H1 (cell line): ENCODE measurements around the gene TRPC4. TPM values are rescaled to one million over a fixed set of nuclear protein-coding genes. Genes with fewer than 3 reads are reported as not detected.

Source experiments
- CTCF ChIA-PET: fragments of 300-600 bp; sonication (Branson Sonifier 250); formaldehyde crosslinking; loops from one replicate; lab custom pipeline; 2021; ENCODE audit not compliant: partially characterized antibody; lab: Charles Lee
- POLR2A ChIA-PET: fragments of 300-600 bp; sonication (Branson Sonifier 250); formaldehyde crosslinking; loops from one replicate; lab custom pipeline; 2021; ENCODE audit warnings: inconsistent platforms; ENCODE audit not compliant: partially characterized antibody; lab: Charles Lee
- DNase-seq, 2 experiments: peaks; one replicate each; pipeline versions ENCODE4 v3.0.0 to v3.0.0-alpha.2; 2010 to 2022; ENCODE audit warnings: low spot score in 2 of 2, low read depth in 1 of 2, mixed read lengths in 1 of 2
- FAIRE-seq: peaks from 2 replicates; lab custom pipeline; 2011; peaks lifted over from hg19 to GRCh38; lab: Jason Lieb, UNC
- H2AFZ ChIP-seq: 2 replicates; pipeline ENCODE4 v1.8.1; 2012; ENCODE audit warnings: low read length, inconsistent platforms
- H2AK5ac ChIP-seq: 2 replicates; pipeline ENCODE4 v1.6.1; 2013; ENCODE audit warnings: low read depth, low read length
- H2BK120ac ChIP-seq: replicated peaks from 2 replicates; pipeline ENCODE3; 2013; ENCODE audit warnings: low read depth, low read length, inconsistent platforms
- H2BK12ac ChIP-seq: 2 replicates; pipeline ENCODE4 v1.6.1; 2013; ENCODE audit warnings: low read depth, low read length
- H2BK15ac ChIP-seq: 2 replicates; pipeline ENCODE4 v1.6.1; 2013; ENCODE audit warnings: low read length
- H2BK20ac ChIP-seq: 2 replicates; pipeline ENCODE4 v1.6.1; 2013; ENCODE audit warnings: low read length
- H2BK5ac ChIP-seq: 2 replicates; pipeline ENCODE4 v1.6.1; 2013; ENCODE audit warnings: low read depth, low read length
- H3K14ac ChIP-seq: 2 replicates; pipeline ENCODE4 v1.6.1; 2013; ENCODE audit warnings: inconsistent platforms; ENCODE audit not compliant: insufficient read length
- H3K18ac ChIP-seq: 2 replicates; pipeline ENCODE4 v1.6.1; 2013; ENCODE audit warnings: low read length; ENCODE audit errors: extremely low read depth
- H3K23ac ChIP-seq: 2 replicates; pipeline ENCODE4 v1.6.1; 2013; ENCODE audit warnings: inconsistent platforms; ENCODE audit not compliant: insufficient read length
- H3K23me2 ChIP-seq: 2 replicates; pipeline ENCODE4 v1.6.1; 2013; ENCODE audit warnings: low read depth, low read length
- H3K27ac ChIP-seq: 2 replicates; pipeline ENCODE4 v1.6.1; 2011; ENCODE audit warnings: low read depth, low read length, inconsistent platforms
- H3K27me3 ChIP-seq, 4 experiments: replicated peaks in 1 of 4; 1 replicate in 1 of 4; 2 replicates in 3 of 4; pipeline versions ENCODE4 v1.6.1 to v1.8.1; 2011 to 2013; ENCODE audit warnings: low read length in 3 of 4, mild to moderate bottlenecking in 3 of 4, inconsistent platforms in 2 of 4, mixed read lengths in 2 of 4, moderate library complexity in 1 of 4; ENCODE audit not compliant: control insufficient read depth in 3 of 4, insufficient read depth in 3 of 4; ENCODE audit errors: extremely low read depth in 1 of 4
- H3K36me3 ChIP-seq, 4 experiments: 2 replicates each; pipeline versions ENCODE4 v1.6.1 to v1.8.1; 2011 to 2013; ENCODE audit warnings: mild to moderate bottlenecking in 4 of 4, low read length in 3 of 4, moderate library complexity in 2 of 4, control low read depth in 1 of 4, inconsistent platforms in 1 of 4; ENCODE audit not compliant: insufficient read depth in 4 of 4, control insufficient read depth in 2 of 4
- H3K4ac ChIP-seq: replicated peaks from 2 replicates; pipeline ENCODE3; 2013; ENCODE audit warnings: low read length, low read depth, mixed read lengths, inconsistent platforms; ENCODE audit not compliant: insufficient read length
- H3K4me1 ChIP-seq, 4 experiments: replicated peaks in 1 of 4; 1 replicate in 1 of 4; 2 replicates in 3 of 4; pipeline versions ENCODE4 v1.6.1 to v1.8.1; 2011 to 2013; ENCODE audit warnings: low read length in 3 of 4, inconsistent platforms in 2 of 4, mixed read lengths in 1 of 4; ENCODE audit not compliant: insufficient read depth in 4 of 4, control insufficient read depth in 3 of 4
- H3K4me2 ChIP-seq, 2 experiments: 2 replicates each; pipeline versions ENCODE4 v1.6.1 to v1.8.1; 2011 to 2013; ENCODE audit warnings: low read depth in 2 of 2, low read length in 2 of 2, control low read depth in 1 of 2, inconsistent platforms in 1 of 2, mild to moderate bottlenecking in 1 of 2; ENCODE audit not compliant: insufficient read depth in 1 of 2
- H3K4me3 ChIP-seq, 4 experiments: fragments of 200-600, 300-600 bp in 1 of 4; sonication (generic), shearing (Covaris generic), sonication (Bioruptor Twin) in 1 of 4; 2 replicates each; pipeline versions ENCODE4 v1.5.1 to v1.8.1; 2011 to 2016; ENCODE audit warnings: low read length in 4 of 4, low read depth in 3 of 4, control low read depth in 2 of 4, inconsistent platforms in 2 of 4, mild to moderate bottlenecking in 2 of 4, mixed read lengths in 1 of 4, moderate library complexity in 1 of 4; ENCODE audit not compliant: insufficient read depth in 2 of 4; ENCODE audit errors: extremely low read depth in 1 of 4
- H3K56ac ChIP-seq: replicated peaks from 2 replicates; pipeline ENCODE3; 2013; ENCODE audit warnings: low read depth, mild to moderate bottlenecking, mixed read lengths, low read length, inconsistent platforms; ENCODE audit not compliant: insufficient read length
- H3K79me1 ChIP-seq: 2 replicates; pipeline ENCODE4 v1.6.1; 2013; ENCODE audit warnings: low read depth, low read length, control low read depth
- H3K79me2 ChIP-seq, 2 experiments: 2 replicates each; pipeline versions ENCODE4 v1.6.1 to v1.8.1; 2012 to 2013; ENCODE audit warnings: low read length in 2 of 2, mild to moderate bottlenecking in 2 of 2, inconsistent platforms in 1 of 2; ENCODE audit not compliant: insufficient read depth in 2 of 2, control insufficient read depth in 1 of 2
- H3K9ac ChIP-seq, 4 experiments: replicated peaks in 1 of 4; 1 replicate in 1 of 4; 2 replicates in 3 of 4; pipeline versions ENCODE4 v1.6.1 to v1.8.1; 2011 to 2013; ENCODE audit warnings: low read depth in 3 of 4, low read length in 3 of 4, control low read depth in 2 of 4, mild to moderate bottlenecking in 2 of 4, moderate library complexity in 2 of 4, inconsistent platforms in 1 of 4; ENCODE audit errors: extremely low read depth in 1 of 4
- H3K9me3 ChIP-seq, 2 experiments: 2 replicates each; pipeline versions ENCODE4 v1.6.1 to v1.8.1; 2012 to 2013; ENCODE audit warnings: mild to moderate bottlenecking in 2 of 2, moderate library complexity in 2 of 2, control low read depth in 1 of 2, inconsistent platforms in 1 of 2, low read depth in 1 of 2, low read length in 1 of 2, mixed read lengths in 1 of 2; ENCODE audit not compliant: insufficient read depth in 2 of 2
- H4K20me1 ChIP-seq, 2 experiments: replicated peaks in 1 of 2; 2 replicates each; pipeline versions ENCODE3 to v1.8.1; 2011 to 2013; ENCODE audit warnings: inconsistent platforms in 2 of 2, low read length in 2 of 2, mild to moderate bottlenecking in 1 of 2; ENCODE audit not compliant: insufficient read depth in 2 of 2, control insufficient read depth in 1 of 2
- H4K5ac ChIP-seq: 2 replicates; pipeline ENCODE4 v1.6.1; 2013; ENCODE audit warnings: low read length, low read depth, mixed read lengths, inconsistent platforms; ENCODE audit not compliant: insufficient read length
- H4K8ac ChIP-seq: 2 replicates; pipeline ENCODE4 v1.8.0; 2013; ENCODE audit warnings: mild to moderate bottlenecking, moderate library complexity, low read length, inconsistent platforms; ENCODE audit not compliant: insufficient read depth; ENCODE audit errors: extremely low read depth
- H4K91ac ChIP-seq: replicated peaks from 2 replicates; pipeline ENCODE3; 2013; ENCODE audit warnings: low read length, mixed read lengths, inconsistent platforms; ENCODE audit not compliant: insufficient read length
- HDAC2 ChIP-seq, 2 experiments: fragments of 300-600 bp in 1 of 2; sonication (generic) in 1 of 2; IDR thresholded peaks; 2 replicates each; pipeline ENCODE4 v1.6.1; 2011 to 2012; ENCODE audit warnings: low read depth in 2 of 2, low read length in 2 of 2, mild to moderate bottlenecking in 2 of 2, moderate library complexity in 2 of 2, borderline replicate concordance in 1 of 2, inconsistent platforms in 1 of 2
- KDM1A ChIP-seq: fragments of 200-600, 300-600 bp; sonication (generic); IDR thresholded peaks from 2 replicates; pipeline ENCODE4 v1.7.1; 2016; ENCODE audit warnings: mild to moderate bottlenecking, low read length, borderline replicate concordance
- WGBS, 2 experiments: shearing (Covaris generic) in 1 of 2; methylation state at CpG; one replicate each; pipeline versions ENCODE4 v1.1.6 to v1.1.7; 2013 to 2015; ENCODE audit warnings: low lambda C conversion rate in 2 of 2, mixed read lengths in 2 of 2, inconsistent platforms in 1 of 2, low coverage in 1 of 2, missing lambda C conversion rate in 1 of 2; ENCODE audit not compliant: insufficient replicate concordance in 2 of 2, insufficient coverage in 1 of 2, insufficient read length in 1 of 2; ENCODE audit errors: extremely low coverage in 1 of 2, missing lambda C conversion rate in 1 of 2; 5-methylcytosine and 5-hydroxymethylcytosine counted together
- polyA plus RNA-seq, 7 experiments: library from polyadenylated mRNA; depleted of rRNA in 3 of 7; stranded (reverse) in 5 of 7; unstranded in 2 of 7; fragments of >200 nt in 5 of 7; fragments of 200-250 nt in 2 of 7; gene quantifications; 1 replicate in 5 of 7; 2 replicates in 1 of 7; 4 replicates in 1 of 7; pipeline versions ENCODE4 v1.2.1 to v1.2.3, GENCODE V29; 2011 to 2013; ENCODE audit warnings: missing spikeins in 2 of 7, mixed read lengths in 2 of 7
- total RNA-seq: library from RNA; stranded (reverse); fragmentation: NEBNext Ultra II Directional; extraction: Animal tissue kit (Norgen Biotek cat#: 25700); gene quantifications from 2 replicates; pipeline ENCODE4 v1.2.1, GENCODE V29; 2021
- TF ChIP-seq, protein P1 (sequence below), 3 experiments: IDR thresholded peaks; 1 replicate in 2 of 3; 2 replicates in 1 of 3; pipeline versions ENCODE4 v1.5.1 to v1.6.1; 2011; ENCODE audit warnings: low read length in 3 of 3, mild to moderate bottlenecking in 3 of 3, inconsistent platforms in 2 of 3, low read depth in 1 of 3, moderate library complexity in 1 of 3; ENCODE audit not compliant: insufficient read depth in 1 of 3; ENCODE audit errors: control extremely low read depth in 1 of 3

Gene TRPC4
- total and polyA plus RNA-seq, 2 of the 8 experiments (the other 6 are each of a cell fraction or from before 2014, with no cell fraction given) = 12.3 to 14.7 TPM

DNA sequence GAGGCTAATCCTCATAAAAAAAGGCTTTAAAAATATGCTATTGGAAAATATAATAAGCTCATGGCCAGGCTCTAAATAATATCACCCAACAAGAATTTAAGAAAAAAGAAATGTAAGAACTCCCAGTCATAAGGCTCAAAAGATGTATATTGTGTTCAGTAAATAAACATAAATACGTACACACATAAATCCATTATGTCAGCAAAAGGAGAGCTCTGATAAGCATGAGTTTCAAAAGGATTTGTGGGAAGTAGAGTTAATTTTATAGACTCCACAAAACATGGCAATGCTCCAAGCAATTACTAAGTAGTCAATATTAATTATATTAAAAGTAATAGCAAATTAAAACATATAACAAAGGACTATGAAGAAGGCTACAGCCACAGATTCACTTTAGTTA lies 37.3 kb upstream of the TRPC4 start:
- H3K27ac ChIP-seq = no peak overlapping the region
- no peak overlapping the region for H4K8ac ChIP-seq
- H3K36me3 ChIP-seq = no peaks in the 10 kb centered on the region
- H3K79me2 ChIP-seq = no peaks in the 10 kb centered on the region
- H2AK5ac ChIP-seq = no peak overlapping the region
- WGBS, 2 experiments = 82% methylated on average over 1 of the region's 1 CpG; no CpG with 5 or more reads in 1 of the 2 experiments
- no peaks in the 10 kb centered on the region for H3K4me1 ChIP-seq
- H2BK20ac ChIP-seq = no peak overlapping the region
- no peak overlapping the region for H2BK5ac ChIP-seq
- no peaks in the 10 kb centered on the region for H3K9me3 ChIP-seq
- H3K18ac ChIP-seq = no peak overlapping the region
- H2BK15ac ChIP-seq = no peak overlapping the region
- H3K27me3 ChIP-seq = no peaks in the 10 kb centered on the region
- no peak overlapping the region for H3K4me2 ChIP-seq
- H3K9ac ChIP-seq = no peak overlapping the region
- no peak overlapping the region for H4K5ac ChIP-seq
- no peak overlapping the region for H3K56ac ChIP-seq
- ChIA-PET POLR2A (interaction anchor here (1.1 kb wide), 1 partner anchor 44 kb away, joined by 3 read pairs; no protein-coding TSS in a partner anchor), CTCF (no interaction called here)
- H2AFZ ChIP-seq = no peak overlapping the region
- no peak overlapping the region for H2BK120ac ChIP-seq
- no peak for DNase-seq
- no peak overlapping the region for H3K4ac ChIP-seq
- no peaks in the 10 kb centered on the region for H4K20me1 ChIP-seq
- FAIRE-seq = no peak
- H4K91ac ChIP-seq = no peak overlapping the region
- H3K4me3 ChIP-seq = no peak overlapping the region
- no peak overlapping the region for H3K23ac ChIP-seq
- H3K14ac ChIP-seq = no peak overlapping the region
- H3K79me1 ChIP-seq = no peaks in the 10 kb centered on the region
- no peaks in the 10 kb centered on the region for H3K23me2 ChIP-seq
- H2BK12ac ChIP-seq = no peak overlapping the region
- TF ChIP-seq HDAC2 (IDR thresholded peaks at IDR 0.05; ENCODE audit: borderline replicate concordance in 1 of 2, low read depth in 2 of 2, low read length in 2 of 2) = no peak
- TF ChIP-seq KDM1A = no peak
- TF ChIP-seq, protein P1, sequence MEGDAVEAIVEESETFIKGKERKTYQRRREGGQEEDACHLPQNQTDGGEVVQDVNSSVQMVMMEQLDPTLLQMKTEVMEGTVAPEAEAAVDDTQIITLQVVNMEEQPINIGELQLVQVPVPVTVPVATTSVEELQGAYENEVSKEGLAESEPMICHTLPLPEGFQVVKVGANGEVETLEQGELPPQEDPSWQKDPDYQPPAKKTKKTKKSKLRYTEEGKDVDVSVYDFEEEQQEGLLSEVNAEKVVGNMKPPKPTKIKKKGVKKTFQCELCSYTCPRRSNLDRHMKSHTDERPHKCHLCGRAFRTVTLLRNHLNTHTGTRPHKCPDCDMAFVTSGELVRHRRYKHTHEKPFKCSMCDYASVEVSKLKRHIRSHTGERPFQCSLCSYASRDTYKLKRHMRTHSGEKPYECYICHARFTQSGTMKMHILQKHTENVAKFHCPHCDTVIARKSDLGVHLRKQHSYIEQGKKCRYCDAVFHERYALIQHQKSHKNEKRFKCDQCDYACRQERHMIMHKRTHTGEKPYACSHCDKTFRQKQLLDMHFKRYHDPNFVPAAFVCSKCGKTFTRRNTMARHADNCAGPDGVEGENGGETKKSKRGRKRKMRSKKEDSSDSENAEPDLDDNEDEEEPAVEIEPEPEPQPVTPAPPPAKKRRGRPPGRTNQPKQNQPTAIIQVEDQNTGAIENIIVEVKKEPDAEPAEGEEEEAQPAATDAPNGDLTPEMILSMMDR (IDR thresholded peaks at IDR 0.05; ENCODE audit: control extremely low read depth in 1 of 3, insufficient read depth in 1 of 3, low read depth in 1 of 3, low read length in 3 of 3) = no peak
